ENCODE results near the gene TSC22D2. TPM values are rescaled to one million over a fixed set of nuclear protein-coding genes. Genes with fewer than 3 reads are reported as not detected.
A peak's percentile ranks its signal among the peaks of the same experiment; 100 is the strongest.

Gene TSC22D2
- total RNA-seq (2021; ENCODE audit: unreplicated experiment): 20.0 TPM
- 10.4 and 11.7 TPM in 2 replicates for polyA plus RNA-seq (2012)
- Bru-seq, nascent RNA: percentile 95 among the genes with signal in this experiment
- percentile 77 among the genes with signal in this experiment for BruChase-seq, experiment 1, labeled RNA remaining after a 6-hour chase
- percentile 90 among the genes with signal in this experiment for BruChase-seq, experiment 2, labeled RNA remaining after a 2-hour chase
- long read RNA-seq, full-length matches to known transcripts: 80 of 91 reads
- long read RNA-seq, partial matches to known transcripts: 1 of 91 reads
- long read RNA-seq, other reads (novel, unspliced or antisense): 10 of 91 reads

- intact Hi-C loops (cut with micrococcal nuclease): loop anchor here (2.0 to 5.0 kb wide), 4 partner anchors 36 to 170 kb away; no protein-coding TSS in a partner anchor
- peak within 1 kb of the TSS; percentile 37 for H2AFZ ChIP-seq (ENCODE audit: low read depth, low read length, poor library complexity, severe bottlenecking)
- CTCF ChIA-PET: interaction anchor here (1.0 to 2.2 kb wide), 4 partner anchors 35 to 170 kb away, joined by 3 to 12 read pairs (median 4); no protein-coding TSS in a partner anchor
- peak within 1 kb of the TSS; percentile 70 to 85 for H3K4me3 ChIP-seq (replicated peaks in 1 of 2; ENCODE audit: low read depth in 1 of 2, low read length in 2 of 2)
- H3K27ac ChIP-seq (ENCODE audit: low read depth, low read length): peak within 1 kb of the TSS; percentile 95
- BruUV-seq (replicated peaks): no TSS peak
- peaks cover 10 to 42% of the 10 kb centered on the region in 2 experiments for H3K4me1 ChIP-seq (ENCODE audit: control insufficient read depth in 1 of 2, insufficient read depth in 2 of 2, low read length in 2 of 2)
- H3K9me2 ChIP-seq (ENCODE audit: insufficient read depth): no peaks in the 10 kb centered on the region
- peak within 1 kb of the TSS; percentile 97 for H3K4me2 ChIP-seq (ENCODE audit: low read length)
- peaks cover 0 to 9% of the 10 kb centered on the region in 2 experiments; a peak in 2 of 4 replicates for H3K36me3 ChIP-seq (ENCODE audit: control insufficient read depth in 1 of 2, insufficient read depth in 2 of 2, low read length in 2 of 2)
- DNase-seq (ENCODE audit: low read depth, low spot score): peak; percentile 79
- RAD21 ChIA-PET (ENCODE audit: low non-redundant PET in 1 of 2, low total read pairs in 2 of 2, uncharacterized antibody in 2 of 2, unreplicated experiment in 2 of 2): interaction anchor here in 1 of 2 experiments (0.9 to 1.9 kb wide), 2 partner anchors 87 to 105 kb away, joined by 3 to 7 read pairs; no protein-coding TSS in a partner anchor
- POLR2A ChIA-PET: interaction anchor here (1.1 to 2.4 kb wide), 10 partner anchors 9 to 87 kb away, joined by 3 to 7 read pairs (median 4); no protein-coding TSS in a partner anchor
- peak; percentile 79 for ATAC-seq
- peaks cover 24% of the 10 kb centered on the region for H4K20me1 ChIP-seq (ENCODE audit: insufficient read depth)
- H3K79me2 ChIP-seq (ENCODE audit: insufficient read depth, low read length): peaks cover 47% of the 10 kb centered on the region
- H3K27me3 ChIP-seq (ENCODE audit: insufficient read depth, low read length): no peaks in the 10 kb centered on the region
- H3K9ac ChIP-seq (ENCODE audit: low read length): peak within 1 kb of the TSS; percentile 88
- H3K9me3 ChIP-seq (ENCODE audit: control insufficient read depth in 1 of 2, insufficient read depth in 1 of 2, low read depth in 1 of 2, low read length in 2 of 2): no peaks in the 10 kb centered on the region
- TF ChIP-seq EGR1 (IDR thresholded peaks at IDR 0.05; ENCODE audit: low read depth) (peak; percentile 80), ELF1 (IDR thresholded peaks at IDR 0.05; ENCODE audit: borderline replicate concordance, low read depth) (no peak), YY1 (IDR thresholded peaks at IDR 0.05; ENCODE audit: extremely low read depth, insufficient replicate concordance, low read depth, low read length) (peak; percentile 85), POLR2A (IDR thresholded peaks at IDR 0.05; ENCODE audit: borderline replicate concordance, extremely low read depth, insufficient read depth, insufficient read length) (peak; percentile 53), ZNF274 (IDR thresholded peaks at IDR 0.05; ENCODE audit: low read depth, low read length) (no peak), SRF (IDR thresholded peaks at IDR 0.05; ENCODE audit: low read depth) (no peak), SIN3A (IDR thresholded peaks at IDR 0.05; ENCODE audit: low read depth) (peak; percentile 47), CEBPB (IDR thresholded peaks at IDR 0.05; ENCODE audit: low read depth) (no peak), RAD21 (IDR thresholded peaks at IDR 0.05; ENCODE audit: low read depth) (peak; percentile 12; the same call in 1 of the 2 replicates), EZH2phosphoT487 (IDR thresholded peaks at IDR 0.05; ENCODE audit: borderline replicate concordance) (no peak), ZFX (IDR thresholded peaks at IDR 0.05) (peak; percentile 81), CBX3 (IDR thresholded peaks at IDR 0.05; ENCODE audit: low read depth) (no peak; the same call in 1 of the 2 replicates), ATF3 (IDR thresholded peaks at IDR 0.05) (no peak), SP1 (IDR thresholded peaks at IDR 0.05; ENCODE audit: low read depth) (peak; percentile 58; the same call in 1 of the 2 replicates), FOSL1 (IDR thresholded peaks at IDR 0.05; ENCODE audit: low read depth) (no peak), JUND (IDR thresholded peaks at IDR 0.05) (peak; percentile 59; the same call in 1 of the 2 replicates), EZH2 (IDR thresholded peaks at IDR 0.05) (no peak), TCF7L2 (IDR thresholded peaks at IDR 0.05; ENCODE audit: borderline replicate concordance, extremely low read depth, insufficient read depth, insufficient read length) (no peak)
- TF ChIP-seq, protein P1, sequence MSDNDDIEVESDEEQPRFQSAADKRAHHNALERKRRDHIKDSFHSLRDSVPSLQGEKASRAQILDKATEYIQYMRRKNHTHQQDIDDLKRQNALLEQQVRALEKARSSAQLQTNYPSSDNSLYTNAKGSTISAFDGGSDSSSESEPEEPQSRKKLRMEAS (IDR thresholded peaks at IDR 0.05): peak; percentile 68; the same call in 1 of the 2 replicates
- TF ChIP-seq, protein P2, sequence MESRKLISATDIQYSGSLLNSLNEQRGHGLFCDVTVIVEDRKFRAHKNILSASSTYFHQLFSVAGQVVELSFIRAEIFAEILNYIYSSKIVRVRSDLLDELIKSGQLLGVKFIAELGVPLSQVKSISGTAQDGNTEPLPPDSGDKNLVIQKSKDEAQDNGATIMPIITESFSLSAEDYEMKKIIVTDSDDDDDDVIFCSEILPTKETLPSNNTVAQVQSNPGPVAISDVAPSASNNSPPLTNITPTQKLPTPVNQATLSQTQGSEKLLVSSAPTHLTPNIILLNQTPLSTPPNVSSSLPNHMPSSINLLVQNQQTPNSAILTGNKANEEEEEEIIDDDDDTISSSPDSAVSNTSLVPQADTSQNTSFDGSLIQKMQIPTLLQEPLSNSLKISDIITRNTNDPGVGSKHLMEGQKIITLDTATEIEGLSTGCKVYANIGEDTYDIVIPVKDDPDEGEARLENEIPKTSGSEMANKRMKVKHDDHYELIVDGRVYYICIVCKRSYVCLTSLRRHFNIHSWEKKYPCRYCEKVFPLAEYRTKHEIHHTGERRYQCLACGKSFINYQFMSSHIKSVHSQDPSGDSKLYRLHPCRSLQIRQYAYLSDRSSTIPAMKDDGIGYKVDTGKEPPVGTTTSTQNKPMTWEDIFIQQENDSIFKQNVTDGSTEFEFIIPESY (IDR thresholded peaks at IDR 0.05; ENCODE audit: extremely low read depth, insufficient replicate concordance, low read length): no peak
- TF ChIP-seq, protein P3, sequence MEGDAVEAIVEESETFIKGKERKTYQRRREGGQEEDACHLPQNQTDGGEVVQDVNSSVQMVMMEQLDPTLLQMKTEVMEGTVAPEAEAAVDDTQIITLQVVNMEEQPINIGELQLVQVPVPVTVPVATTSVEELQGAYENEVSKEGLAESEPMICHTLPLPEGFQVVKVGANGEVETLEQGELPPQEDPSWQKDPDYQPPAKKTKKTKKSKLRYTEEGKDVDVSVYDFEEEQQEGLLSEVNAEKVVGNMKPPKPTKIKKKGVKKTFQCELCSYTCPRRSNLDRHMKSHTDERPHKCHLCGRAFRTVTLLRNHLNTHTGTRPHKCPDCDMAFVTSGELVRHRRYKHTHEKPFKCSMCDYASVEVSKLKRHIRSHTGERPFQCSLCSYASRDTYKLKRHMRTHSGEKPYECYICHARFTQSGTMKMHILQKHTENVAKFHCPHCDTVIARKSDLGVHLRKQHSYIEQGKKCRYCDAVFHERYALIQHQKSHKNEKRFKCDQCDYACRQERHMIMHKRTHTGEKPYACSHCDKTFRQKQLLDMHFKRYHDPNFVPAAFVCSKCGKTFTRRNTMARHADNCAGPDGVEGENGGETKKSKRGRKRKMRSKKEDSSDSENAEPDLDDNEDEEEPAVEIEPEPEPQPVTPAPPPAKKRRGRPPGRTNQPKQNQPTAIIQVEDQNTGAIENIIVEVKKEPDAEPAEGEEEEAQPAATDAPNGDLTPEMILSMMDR (IDR thresholded peaks at IDR 0.05 in 2 of 3, conservative IDR thresholded peaks at IDR 0.05 in 1 of 3; ENCODE audit: borderline replicate concordance in 1 of 3, insufficient read depth in 1 of 3, low read depth in 2 of 3, low read length in 2 of 3): no peak
These were observed at the start of gene TSC22D2 for GRCh38 chr3:150408221-150409124. Gene TSC22D2, plus strand, starts transcription at chr3:150408298. Its CDS starts 1,053 bp downstream, at chr3:150409351.

All from HCT116 (cell line).